AG10803 (cell line): ENCODE results near the gene FAM120AOS.

Experiments
- DNase-seq: peaks from one replicate; pipeline ENCODE4 v3.0.0; 2010; ENCODE audit warnings: low read depth
- H3K4me3 ChIP-seq: 2 replicates; pipeline ENCODE4 v1.5.1; 2011; ENCODE audit warnings: mild to moderate bottlenecking, low read length, control low read depth
- CTCF ChIP-seq: conservative IDR thresholded peaks from 2 replicates; pipeline ENCODE4 v1.5.1; 2011; ENCODE audit warnings: mild to moderate bottlenecking, low read length, control low read depth, inconsistent platforms

Gene FAM120AOS

GRCh38 chr9:93453047-93453914, at the start of gene FAM120AOS:
FAM120AOS (minus strand) TSS chr9:93453581; CDS start chr9:93452709, 872 bp downstream.
- DNase-seq = peak; percentile 94
- no peak for TF ChIP-seq CTCF
- H3K4me3 ChIP-seq = peak within 1 kb of the TSS; percentile 82

GRCh38 chr9:93501406-93501805, 48.0 kb upstream of the FAM120AOS start:
- no peak for TF ChIP-seq CTCF
- DNase-seq = peak; percentile 28
- peak overlapping the region; percentile 65 for H3K4me3 ChIP-seq

GRCh38 chr9:93500571-93501298, 47.4 kb upstream of the FAM120AOS start:
- H3K4me3 ChIP-seq = peak overlapping the region; percentile 65
- DNase-seq = no peak
- no peak for TF ChIP-seq CTCF

GRCh38 chr9:93496285-93496684, 42.9 kb upstream of the FAM120AOS start:
- peak; percentile 42 for DNase-seq
- H3K4me3 ChIP-seq = no peak overlapping the region

GRCh38 chr9:93493949-93494348, 40.6 kb upstream of the FAM120AOS start:
- no peak overlapping the region for H3K4me3 ChIP-seq
- no peak for TF ChIP-seq CTCF
- DNase-seq = no peak

More at GRCh38 chr9:93496285-93496684, 42.9 kb upstream of the FAM120AOS start:
- no peak for TF ChIP-seq CTCF

- no peak overlapping the region for H3K4me3 ChIP-seq
- no peak for TF ChIP-seq CTCF
Measured at GRCh38 chr9:93492327-93492726, 38.9 kb upstream of the FAM120AOS start.

More at GRCh38 chr9:93492327-93492726, 38.9 kb upstream of the FAM120AOS start:
- no peak for DNase-seq
